ENCODE data around the gene GPATCH2. TPM values are rescaled to one million over a fixed set of nuclear protein-coding genes. Genes with fewer than 3 reads are reported as not detected.

GPATCH2 gene
- total RNA-seq, 1 experiment from 2014 or later, result 34.5 TPM

- BruUV-seq (replicated peaks), result no TSS peak
- Mint-ChIP-seq H3K27ac (ENCODE audit: low read depth, unreplicated experiment) (no peak overlapping the region), H3K36me3 (ENCODE audit: insufficient read depth, unreplicated experiment) (peaks cover 11% of the 10 kb centered on the region), H3K9me3 (ENCODE audit: unreplicated experiment) (no peaks in the 10 kb centered on the region), H3K4me1 (ENCODE audit: insufficient read depth, unreplicated experiment) (peaks cover 8% of the 10 kb centered on the region), H3K4me3 (ENCODE audit: unreplicated experiment) (no peak overlapping the region), H3K27me3 (ENCODE audit: insufficient read depth, unreplicated experiment) (no peaks in the 10 kb centered on the region)
- CTCF ChIA-PET, result interaction anchor here (0.5 kb wide), 1 partner anchor 96 kb away, joined by 3 read pairs; no protein-coding TSS in a partner anchor
- TF ChIP-seq CTCF (IDR thresholded peaks at IDR 0.05; ENCODE audit: unreplicated experiment), result no peak
- POLR2A ChIA-PET, result no interaction called here
- intact Hi-C loops (cut with micrococcal nuclease), result no loop called here
- DNase-seq (ENCODE audit: unreplicated experiment), result peak; percentile 18
Observed at GRCh38 chr1:217506878-217507277, 124.0 kb downstream of the GPATCH2 start.

GRCh38 chr1:217498209-217498608, 132.7 kb downstream of the GPATCH2 start:
- H3K4me3 Mint-ChIP-seq (ENCODE audit: unreplicated experiment), result no peak overlapping the region

GRCh38 chr1:217495249-217495648, 135.6 kb downstream of the GPATCH2 start:
- Mint-ChIP-seq H3K27me3 (ENCODE audit: insufficient read depth, unreplicated experiment) (no peaks in the 10 kb centered on the region), H3K4me3 (ENCODE audit: unreplicated experiment) (no peak overlapping the region), H3K36me3 (ENCODE audit: insufficient read depth, unreplicated experiment) (peaks cover 26% of the 10 kb centered on the region), H3K4me1 (ENCODE audit: insufficient read depth, unreplicated experiment) (no peaks in the 10 kb centered on the region), H3K9me3 (ENCODE audit: unreplicated experiment) (no peaks in the 10 kb centered on the region), H3K27ac (ENCODE audit: low read depth, unreplicated experiment) (no peak overlapping the region)
- ChIA-PET POLR2A (no interaction called here), CTCF (interaction anchor here (0.6 to 1.1 kb wide), 2 partner anchors 84 to 539 kb away, joined by 3 read pairs; no protein-coding TSS in a partner anchor)
- no TSS peak for BruUV-seq (replicated peaks)
- no peak for TF ChIP-seq CTCF (IDR thresholded peaks at IDR 0.05; ENCODE audit: unreplicated experiment)
- DNase-seq (ENCODE audit: unreplicated experiment), result no peak
- intact Hi-C loops (cut with micrococcal nuclease), result no loop called here

More at GRCh38 chr1:217498209-217498608, 132.7 kb downstream of the GPATCH2 start:
- intact Hi-C loops (cut with micrococcal nuclease), result no loop called here
- TF ChIP-seq CTCF (IDR thresholded peaks at IDR 0.05; ENCODE audit: unreplicated experiment), result no peak
- H3K4me1 Mint-ChIP-seq (ENCODE audit: insufficient read depth, unreplicated experiment), result no peaks in the 10 kb centered on the region
- POLR2A ChIA-PET, result no interaction called here
- H3K27ac Mint-ChIP-seq (ENCODE audit: low read depth, unreplicated experiment), result no peak overlapping the region
- DNase-seq (ENCODE audit: unreplicated experiment), result no peak
- no peaks in the 10 kb centered on the region for H3K27me3 Mint-ChIP-seq (ENCODE audit: insufficient read depth, unreplicated experiment)
- H3K9me3 Mint-ChIP-seq (ENCODE audit: unreplicated experiment), result no peaks in the 10 kb centered on the region
- CTCF ChIA-PET, result interaction anchor here (0.6 to 1.0 kb wide), 2 partner anchors 17 to 606 kb away, joined by 3 to 4 read pairs; no protein-coding TSS in a partner anchor
- peaks cover 16% of the 10 kb centered on the region for H3K36me3 Mint-ChIP-seq (ENCODE audit: insufficient read depth, unreplicated experiment)
- BruUV-seq (replicated peaks), result no TSS peak

- Mint-ChIP-seq H3K9me3 (ENCODE audit: unreplicated experiment) (no peaks in the 10 kb centered on the region), H3K36me3 (ENCODE audit: insufficient read depth, unreplicated experiment) (peaks cover 30% of the 10 kb centered on the region), H3K27ac (ENCODE audit: low read depth, unreplicated experiment) (no peak overlapping the region), H3K27me3 (ENCODE audit: insufficient read depth, unreplicated experiment) (no peaks in the 10 kb centered on the region), H3K4me3 (ENCODE audit: unreplicated experiment) (no peak overlapping the region), H3K4me1 (ENCODE audit: insufficient read depth, unreplicated experiment) (no peaks in the 10 kb centered on the region)
- TF ChIP-seq CTCF (IDR thresholded peaks at IDR 0.05; ENCODE audit: unreplicated experiment), result no peak
- no TSS peak for BruUV-seq (replicated peaks)
- intact Hi-C loops (cut with micrococcal nuclease), result no loop called here
- ChIA-PET CTCF (interaction anchor here (0.5 to 1.1 kb wide), 4 partner anchors 9 to 1375 kb away, joined by 3 read pairs; no protein-coding TSS in a partner anchor), POLR2A (interaction anchor here (0.7 to 1.2 kb wide), 2 partner anchors 14 to 1006 kb away, joined by 3 read pairs; no protein-coding TSS in a partner anchor)
- DNase-seq (ENCODE audit: unreplicated experiment), result no peak
Observed at GRCh38 chr1:217494767-217495166, 136.1 kb downstream of the GPATCH2 start.
